Measurements from ENCODE around the gene GNG14.

GNG14 gene

DNA sequence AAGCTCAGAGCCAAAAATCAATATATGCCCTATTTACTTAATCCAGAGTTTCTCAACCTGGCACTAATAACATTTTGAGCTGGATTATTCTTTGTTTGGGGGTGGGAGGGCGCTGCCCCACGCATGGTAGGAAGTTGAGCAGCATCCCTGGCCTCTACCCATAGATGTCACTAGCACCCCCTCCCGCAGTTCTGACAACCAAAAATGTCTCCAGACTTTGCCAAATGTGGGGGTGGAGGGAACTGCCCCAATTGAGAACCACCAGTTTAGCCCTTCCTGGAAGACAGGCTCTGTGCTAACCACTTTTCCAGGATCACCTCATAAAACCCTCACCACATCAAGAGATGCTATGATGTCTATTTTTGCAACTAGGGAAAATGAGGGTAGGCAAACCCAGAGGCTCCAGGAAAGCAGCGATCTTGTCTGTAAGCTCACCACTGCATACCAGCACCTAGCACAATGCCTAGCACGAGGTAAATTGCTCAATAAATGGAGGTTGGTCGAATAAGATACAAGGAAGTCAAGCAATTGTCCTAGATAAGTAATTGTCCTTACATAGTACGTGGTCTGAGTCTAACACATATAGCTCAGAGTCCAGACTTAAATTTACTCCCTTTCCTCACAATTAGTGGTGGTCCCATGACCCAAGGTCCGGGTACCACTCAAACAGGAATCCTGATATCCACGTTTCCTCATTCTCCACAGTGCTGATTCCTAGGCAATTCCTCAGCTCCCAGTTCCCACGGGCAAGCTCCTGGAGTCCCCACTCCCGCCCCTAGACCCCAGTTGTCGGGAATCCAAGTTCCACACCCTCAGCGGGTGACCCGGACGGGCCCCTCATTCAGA lies 45.8 kb downstream of the GNG14 start:
- TF ChIP-seq CTCF (conservative IDR thresholded peaks at IDR 0.05) (no peak; the same call in 1 of the 2 replicates), ZFX (IDR thresholded peaks at IDR 0.05) (no peak)
- H3K27ac ChIP-seq: peak overlapping the region; percentile 97

DNA sequence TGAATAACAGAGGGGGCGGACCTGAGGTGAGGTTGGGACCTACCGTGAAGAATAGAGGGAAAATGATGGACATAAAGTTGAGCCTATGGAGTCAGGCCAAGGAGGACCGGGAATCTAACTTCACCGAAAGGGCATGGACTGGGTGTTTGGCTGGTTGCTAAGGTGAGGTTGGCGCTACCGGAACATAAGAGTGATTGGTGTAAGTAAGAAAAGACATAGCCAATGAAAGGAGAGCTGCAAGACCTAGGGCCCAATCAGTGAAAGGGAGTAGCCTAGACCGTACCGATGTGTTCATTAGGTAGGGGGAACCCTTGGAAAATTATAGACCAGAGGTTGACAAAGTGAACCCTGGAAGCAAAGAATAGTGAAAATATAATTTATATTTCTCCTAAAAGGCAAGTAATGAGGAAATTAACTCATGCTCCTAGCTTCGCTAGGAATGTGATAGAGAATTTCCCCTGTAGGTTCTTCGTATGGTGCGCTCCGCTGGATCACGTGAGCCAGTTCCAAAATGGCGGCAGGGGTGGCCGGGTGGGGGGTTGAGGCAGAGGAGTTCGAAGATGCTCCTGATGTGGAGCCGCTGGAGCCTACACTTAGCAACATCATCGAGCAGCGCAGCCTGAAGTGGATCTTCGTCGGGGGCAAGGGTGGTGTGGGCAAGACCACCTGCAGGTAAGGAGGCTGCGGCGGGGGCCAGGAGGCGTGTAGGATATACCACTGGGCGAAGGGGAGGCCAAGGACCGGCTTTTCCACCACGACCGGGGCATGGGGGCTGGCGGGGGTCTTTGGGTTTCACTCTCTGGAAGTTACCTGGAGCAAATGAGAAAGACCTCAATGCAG lies 49.4 kb downstream of the GNG14 start, which contains the start of gene GET3:
GET3 (plus strand) TSS at position 503 of the 840 bp plus-strand sequence; CDS start at position 512, 9 bp downstream.
- TF ChIP-seq ZFX (IDR thresholded peaks at IDR 0.05): no peak
- no peak for TF ChIP-seq CTCF (conservative IDR thresholded peaks at IDR 0.05)
- H3K27ac ChIP-seq: peak within 1 kb of the TSS; percentile 79

- H3K27ac ChIP-seq: peak overlapping the region; percentile 79
Measured at GRCh38 chr19:12737835-12738351, 50.1 kb downstream of the GNG14 start.

More at GRCh38 chr19:12737835-12738351, 50.1 kb downstream of the GNG14 start:
- TF ChIP-seq ZFX (IDR thresholded peaks at IDR 0.05) (no peak), CTCF (conservative IDR thresholded peaks at IDR 0.05) (no peak)

All from C4-2B (cell line).